ENCODE data around the gene PDHA1.

Gene PDHA1

DNA sequence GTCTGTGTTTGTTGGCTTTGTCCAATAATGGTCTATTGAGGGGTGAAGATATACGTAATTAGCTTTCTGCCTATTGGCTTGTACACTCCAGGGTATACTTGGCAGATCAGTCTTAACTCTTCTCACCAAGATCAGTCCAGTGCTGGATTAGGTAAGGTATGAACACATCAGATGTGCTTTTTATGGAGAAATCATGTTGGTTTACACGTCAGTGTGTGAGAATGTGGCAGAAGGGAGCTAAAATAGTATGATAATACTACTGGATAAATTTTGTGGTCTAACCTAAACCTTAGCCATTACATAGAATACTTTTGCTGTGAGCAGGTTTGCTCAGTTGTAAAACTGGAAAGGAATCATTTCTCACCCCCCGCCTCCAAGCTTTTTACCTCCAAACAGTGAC is 4.2 kb downstream of the PDHA1 start:
- H3K9me2 ChIP-seq (replicated peaks; ENCODE audit: control insufficient read depth, low read length): no peaks in the 10 kb centered on the region
- no peaks in the 10 kb centered on the region for H3K9me3 ChIP-seq (ENCODE audit: control insufficient read depth, insufficient read depth, low read length)
- peaks cover 30% of the 10 kb centered on the region for H3K4me1 ChIP-seq (ENCODE audit: control insufficient read depth, low read length)
- no peaks in the 10 kb centered on the region for H3K27me3 ChIP-seq (ENCODE audit: control insufficient read depth, low read length)
- H3K36me3 ChIP-seq (ENCODE audit: control insufficient read depth, low read length): peaks cover 38% of the 10 kb centered on the region
- H4K20me1 ChIP-seq (ENCODE audit: control insufficient read depth, insufficient read depth, low read depth, low read length): no peaks in the 10 kb centered on the region; the same call in 1 of the 2 replicates
- TF ChIP-seq EZH2phosphoT487 (IDR thresholded peaks at IDR 0.05; ENCODE audit: borderline replicate concordance, low read length): no peak
- no peak for TF ChIP-seq CTCF (IDR thresholded peaks at IDR 0.05; ENCODE audit: low read depth, low read length, poor library complexity, severe bottlenecking)
- H3K27ac ChIP-seq (ENCODE audit: low read depth, low read length): no peak overlapping the region
- H3K4me3 ChIP-seq (ENCODE audit: low read length): no peak overlapping the region
- H3K4me2 ChIP-seq (ENCODE audit: low read length): no peak overlapping the region
- H3K79me2 ChIP-seq (ENCODE audit: control insufficient read depth, low read length): peaks cover 51% of the 10 kb centered on the region
- H3F3A ChIP-seq (ENCODE audit: control insufficient read depth, insufficient read depth): no peaks in the 10 kb centered on the region

GRCh38 chrX:19349264-19349663 is 5.5 kb downstream of the PDHA1 start:
- Histone ChIP-seq H3K36me3 (ENCODE audit: control insufficient read depth, low read length) (peaks cover 45% of the 10 kb centered on the region), H3K9me3 (ENCODE audit: control insufficient read depth, insufficient read depth, low read length) (no peaks in the 10 kb centered on the region), H4K20me1 (ENCODE audit: control insufficient read depth, insufficient read depth, low read depth, low read length) (no peaks in the 10 kb centered on the region; the same call in 1 of the 2 replicates), H3K79me2 (ENCODE audit: control insufficient read depth, low read length) (peaks cover 47% of the 10 kb centered on the region), H3K27ac (ENCODE audit: low read depth, low read length) (no peak overlapping the region), H3K27me3 (ENCODE audit: control insufficient read depth, low read length) (no peaks in the 10 kb centered on the region), H3K4me2 (ENCODE audit: low read length) (no peak overlapping the region), H3K4me3 (ENCODE audit: low read length) (no peak overlapping the region), H3F3A (ENCODE audit: control insufficient read depth, insufficient read depth) (no peaks in the 10 kb centered on the region), H3K4me1 (ENCODE audit: control insufficient read depth, low read length) (peaks cover 26% of the 10 kb centered on the region), H3K9me2 (replicated peaks; ENCODE audit: control insufficient read depth, low read length) (no peaks in the 10 kb centered on the region)
- no peak for TF ChIP-seq CTCF (IDR thresholded peaks at IDR 0.05; ENCODE audit: low read depth, low read length, poor library complexity, severe bottlenecking)
- no peak for TF ChIP-seq EZH2phosphoT487 (IDR thresholded peaks at IDR 0.05; ENCODE audit: borderline replicate concordance, low read length)

- Histone ChIP-seq H3K4me2 (ENCODE audit: low read length) (0 out of 2 replicates have a peak overlapping the region, but pooled peaks have one; percentile 16), H3K36me3 (ENCODE audit: control insufficient read depth, low read length) (peaks cover 61% of the 10 kb centered on the region)
- no peak for TF ChIP-seq CTCF (IDR thresholded peaks at IDR 0.05; ENCODE audit: low read depth, low read length, poor library complexity, severe bottlenecking)
Observed at GRCh38 chrX:19350941-19351384, 7.2 kb downstream of the PDHA1 start.

More at GRCh38 chrX:19350941-19351384, 7.2 kb downstream of the PDHA1 start:
- H3K4me3 ChIP-seq (ENCODE audit: low read length): no peak overlapping the region
- H3K79me2 ChIP-seq (ENCODE audit: control insufficient read depth, low read length): peaks cover 30% of the 10 kb centered on the region
- H3K9me3 ChIP-seq (ENCODE audit: control insufficient read depth, insufficient read depth, low read length): no peaks in the 10 kb centered on the region
- H3K4me1 ChIP-seq (ENCODE audit: control insufficient read depth, low read length): peaks cover 15% of the 10 kb centered on the region
- no peaks in the 10 kb centered on the region; the same call in 1 of the 2 replicates for H4K20me1 ChIP-seq (ENCODE audit: control insufficient read depth, insufficient read depth, low read depth, low read length)
- no peaks in the 10 kb centered on the region for H3K27me3 ChIP-seq (ENCODE audit: control insufficient read depth, low read length)
- no peaks in the 10 kb centered on the region for H3F3A ChIP-seq (ENCODE audit: control insufficient read depth, insufficient read depth)
- H3K27ac ChIP-seq (ENCODE audit: low read depth, low read length): peak overlapping the region; percentile 37
- H3K9me2 ChIP-seq (replicated peaks; ENCODE audit: control insufficient read depth, low read length): no peaks in the 10 kb centered on the region
